H1 (cell line): Measurements from ENCODE around the gene CHRM4. TPM values are rescaled to one million over a fixed set of nuclear protein-coding genes. Genes with fewer than 3 reads are reported as not detected.

Experiments used
- CTCF ChIA-PET: fragments of 300-600 bp; sonication (Branson Sonifier 250); formaldehyde crosslinking; loops from one replicate; lab custom pipeline; 2021; ENCODE audit not compliant: partially characterized antibody; lab: Charles Lee
- POLR2A ChIA-PET: fragments of 300-600 bp; sonication (Branson Sonifier 250); formaldehyde crosslinking; loops from one replicate; lab custom pipeline; 2021; ENCODE audit warnings: inconsistent platforms; ENCODE audit not compliant: partially characterized antibody; lab: Charles Lee
- DNase-seq, 2 experiments: peaks; one replicate each; pipeline versions ENCODE4 v3.0.0 to v3.0.0-alpha.2; 2010 to 2022; ENCODE audit warnings: low spot score in 2 of 2, low read depth in 1 of 2, mixed read lengths in 1 of 2
- FAIRE-seq: peaks from 2 replicates; lab custom pipeline; 2011; peaks lifted over from hg19 to GRCh38; lab: Jason Lieb, UNC
- H2AFZ ChIP-seq: 2 replicates; pipeline ENCODE4 v1.8.1; 2012; ENCODE audit warnings: low read length, inconsistent platforms
- H2AK5ac ChIP-seq: 2 replicates; pipeline ENCODE4 v1.6.1; 2013; ENCODE audit warnings: low read depth, low read length
- H2BK120ac ChIP-seq: replicated peaks from 2 replicates; pipeline ENCODE3; 2013; ENCODE audit warnings: low read depth, low read length, inconsistent platforms
- H2BK12ac ChIP-seq: 2 replicates; pipeline ENCODE4 v1.6.1; 2013; ENCODE audit warnings: low read depth, low read length
- H2BK15ac ChIP-seq: 2 replicates; pipeline ENCODE4 v1.6.1; 2013; ENCODE audit warnings: low read length
- H2BK20ac ChIP-seq: 2 replicates; pipeline ENCODE4 v1.6.1; 2013; ENCODE audit warnings: low read length
- H2BK5ac ChIP-seq: 2 replicates; pipeline ENCODE4 v1.6.1; 2013; ENCODE audit warnings: low read depth, low read length
- H3K14ac ChIP-seq: 2 replicates; pipeline ENCODE4 v1.6.1; 2013; ENCODE audit warnings: inconsistent platforms; ENCODE audit not compliant: insufficient read length
- H3K18ac ChIP-seq: 2 replicates; pipeline ENCODE4 v1.6.1; 2013; ENCODE audit warnings: low read length; ENCODE audit errors: extremely low read depth
- H3K23ac ChIP-seq: 2 replicates; pipeline ENCODE4 v1.6.1; 2013; ENCODE audit warnings: inconsistent platforms; ENCODE audit not compliant: insufficient read length
- H3K23me2 ChIP-seq: 2 replicates; pipeline ENCODE4 v1.6.1; 2013; ENCODE audit warnings: low read depth, low read length
- H3K27ac ChIP-seq: 2 replicates; pipeline ENCODE4 v1.6.1; 2011; ENCODE audit warnings: low read depth, low read length, inconsistent platforms
- H3K27me3 ChIP-seq, 4 experiments: replicated peaks in 1 of 4; 1 replicate in 1 of 4; 2 replicates in 3 of 4; pipeline versions ENCODE4 v1.6.1 to v1.8.1; 2011 to 2013; ENCODE audit warnings: low read length in 3 of 4, mild to moderate bottlenecking in 3 of 4, inconsistent platforms in 2 of 4, mixed read lengths in 2 of 4, moderate library complexity in 1 of 4; ENCODE audit not compliant: control insufficient read depth in 3 of 4, insufficient read depth in 3 of 4; ENCODE audit errors: extremely low read depth in 1 of 4
- H3K36me3 ChIP-seq, 4 experiments: 2 replicates each; pipeline versions ENCODE4 v1.6.1 to v1.8.1; 2011 to 2013; ENCODE audit warnings: mild to moderate bottlenecking in 4 of 4, low read length in 3 of 4, moderate library complexity in 2 of 4, control low read depth in 1 of 4, inconsistent platforms in 1 of 4; ENCODE audit not compliant: insufficient read depth in 4 of 4, control insufficient read depth in 2 of 4
- H3K4ac ChIP-seq: replicated peaks from 2 replicates; pipeline ENCODE3; 2013; ENCODE audit warnings: low read length, low read depth, mixed read lengths, inconsistent platforms; ENCODE audit not compliant: insufficient read length
- H3K4me1 ChIP-seq, 4 experiments: replicated peaks in 1 of 4; 1 replicate in 1 of 4; 2 replicates in 3 of 4; pipeline versions ENCODE4 v1.6.1 to v1.8.1; 2011 to 2013; ENCODE audit warnings: low read length in 3 of 4, inconsistent platforms in 2 of 4, mixed read lengths in 1 of 4; ENCODE audit not compliant: insufficient read depth in 4 of 4, control insufficient read depth in 3 of 4
- H3K4me2 ChIP-seq, 2 experiments: 2 replicates each; pipeline versions ENCODE4 v1.6.1 to v1.8.1; 2011 to 2013; ENCODE audit warnings: low read depth in 2 of 2, low read length in 2 of 2, control low read depth in 1 of 2, inconsistent platforms in 1 of 2, mild to moderate bottlenecking in 1 of 2; ENCODE audit not compliant: insufficient read depth in 1 of 2
- H3K4me3 ChIP-seq, 4 experiments: fragments of 200-600, 300-600 bp in 1 of 4; sonication (generic), shearing (Covaris generic), sonication (Bioruptor Twin) in 1 of 4; 2 replicates each; pipeline versions ENCODE4 v1.5.1 to v1.8.1; 2011 to 2016; ENCODE audit warnings: low read length in 4 of 4, low read depth in 3 of 4, control low read depth in 2 of 4, inconsistent platforms in 2 of 4, mild to moderate bottlenecking in 2 of 4, mixed read lengths in 1 of 4, moderate library complexity in 1 of 4; ENCODE audit not compliant: insufficient read depth in 2 of 4; ENCODE audit errors: extremely low read depth in 1 of 4
- H3K56ac ChIP-seq: replicated peaks from 2 replicates; pipeline ENCODE3; 2013; ENCODE audit warnings: low read depth, mild to moderate bottlenecking, mixed read lengths, low read length, inconsistent platforms; ENCODE audit not compliant: insufficient read length
- H3K79me1 ChIP-seq: 2 replicates; pipeline ENCODE4 v1.6.1; 2013; ENCODE audit warnings: low read depth, low read length, control low read depth
- H3K79me2 ChIP-seq, 2 experiments: 2 replicates each; pipeline versions ENCODE4 v1.6.1 to v1.8.1; 2012 to 2013; ENCODE audit warnings: low read length in 2 of 2, mild to moderate bottlenecking in 2 of 2, inconsistent platforms in 1 of 2; ENCODE audit not compliant: insufficient read depth in 2 of 2, control insufficient read depth in 1 of 2
- H3K9ac ChIP-seq, 4 experiments: replicated peaks in 1 of 4; 1 replicate in 1 of 4; 2 replicates in 3 of 4; pipeline versions ENCODE4 v1.6.1 to v1.8.1; 2011 to 2013; ENCODE audit warnings: low read depth in 3 of 4, low read length in 3 of 4, control low read depth in 2 of 4, mild to moderate bottlenecking in 2 of 4, moderate library complexity in 2 of 4, inconsistent platforms in 1 of 4; ENCODE audit errors: extremely low read depth in 1 of 4
- H3K9me3 ChIP-seq, 2 experiments: 2 replicates each; pipeline versions ENCODE4 v1.6.1 to v1.8.1; 2012 to 2013; ENCODE audit warnings: mild to moderate bottlenecking in 2 of 2, moderate library complexity in 2 of 2, control low read depth in 1 of 2, inconsistent platforms in 1 of 2, low read depth in 1 of 2, low read length in 1 of 2, mixed read lengths in 1 of 2; ENCODE audit not compliant: insufficient read depth in 2 of 2
- H4K20me1 ChIP-seq, 2 experiments: replicated peaks in 1 of 2; 2 replicates each; pipeline versions ENCODE3 to v1.8.1; 2011 to 2013; ENCODE audit warnings: inconsistent platforms in 2 of 2, low read length in 2 of 2, mild to moderate bottlenecking in 1 of 2; ENCODE audit not compliant: insufficient read depth in 2 of 2, control insufficient read depth in 1 of 2
- H4K5ac ChIP-seq: 2 replicates; pipeline ENCODE4 v1.6.1; 2013; ENCODE audit warnings: low read length, low read depth, mixed read lengths, inconsistent platforms; ENCODE audit not compliant: insufficient read length
- H4K8ac ChIP-seq: 2 replicates; pipeline ENCODE4 v1.8.0; 2013; ENCODE audit warnings: mild to moderate bottlenecking, moderate library complexity, low read length, inconsistent platforms; ENCODE audit not compliant: insufficient read depth; ENCODE audit errors: extremely low read depth
- H4K91ac ChIP-seq: replicated peaks from 2 replicates; pipeline ENCODE3; 2013; ENCODE audit warnings: low read length, mixed read lengths, inconsistent platforms; ENCODE audit not compliant: insufficient read length
- CTBP2 ChIP-seq: IDR thresholded peaks from 2 replicates; pipeline ENCODE4 v1.7.0; 2011; ENCODE audit warnings: borderline replicate concordance, mild to moderate bottlenecking, moderate library complexity, mixed read lengths, low read length; ENCODE audit not compliant: insufficient read depth, insufficient read length
- HDAC2 ChIP-seq, 2 experiments: fragments of 300-600 bp in 1 of 2; sonication (generic) in 1 of 2; IDR thresholded peaks; 2 replicates each; pipeline ENCODE4 v1.6.1; 2011 to 2012; ENCODE audit warnings: low read depth in 2 of 2, low read length in 2 of 2, mild to moderate bottlenecking in 2 of 2, moderate library complexity in 2 of 2, borderline replicate concordance in 1 of 2, inconsistent platforms in 1 of 2
- KDM4A ChIP-seq: IDR thresholded peaks from one replicate; pipeline ENCODE4 v1.7.1; 2012; ENCODE audit warnings: low read depth, mild to moderate bottlenecking, moderate library complexity, low read length, inconsistent platforms; ENCODE audit not compliant: severe bottlenecking
- NRF1 ChIP-seq: IDR thresholded peaks from 2 replicates; pipeline ENCODE4 v1.6.1; 2011; ENCODE audit warnings: mild to moderate bottlenecking, low read depth, low read length, improper control_type of control experiment
- POLR2AphosphoS5 ChIP-seq: IDR thresholded peaks from 2 replicates; pipeline ENCODE4 v1.6.1; 2011; ENCODE audit warnings: low read depth, low read length
- WGBS, 2 experiments: shearing (Covaris generic) in 1 of 2; methylation state at CpG; one replicate each; pipeline versions ENCODE4 v1.1.6 to v1.1.7; 2013 to 2015; ENCODE audit warnings: low lambda C conversion rate in 2 of 2, mixed read lengths in 2 of 2, inconsistent platforms in 1 of 2, low coverage in 1 of 2, missing lambda C conversion rate in 1 of 2; ENCODE audit not compliant: insufficient replicate concordance in 2 of 2, insufficient coverage in 1 of 2, insufficient read length in 1 of 2; ENCODE audit errors: extremely low coverage in 1 of 2, missing lambda C conversion rate in 1 of 2; 5-methylcytosine and 5-hydroxymethylcytosine counted together
- polyA plus RNA-seq, 7 experiments: library from polyadenylated mRNA; depleted of rRNA in 3 of 7; stranded (reverse) in 5 of 7; unstranded in 2 of 7; fragments of >200 nt in 5 of 7; fragments of 200-250 nt in 2 of 7; gene quantifications; 1 replicate in 5 of 7; 2 replicates in 1 of 7; 4 replicates in 1 of 7; pipeline versions ENCODE4 v1.2.1 to v1.2.3, GENCODE V29; 2011 to 2013; ENCODE audit warnings: missing spikeins in 2 of 7, mixed read lengths in 2 of 7
- total RNA-seq: library from RNA; stranded (reverse); fragmentation: NEBNext Ultra II Directional; extraction: Animal tissue kit (Norgen Biotek cat#: 25700); gene quantifications from 2 replicates; pipeline ENCODE4 v1.2.1, GENCODE V29; 2021

CHRM4 gene
- total and polyA plus RNA-seq, 2 of the 8 experiments (the other 6 are each of a cell fraction or from before 2014, with no cell fraction given), result 1.1 to 1.3 TPM

- Histone ChIP-seq H3K27me3 (no peaks in the 10 kb centered on the region), H3K9ac (no peak overlapping the region), H3K56ac (no peak overlapping the region), H2AFZ (no peak overlapping the region), H3K79me2 (no peaks in the 10 kb centered on the region), H3K27ac (no peak overlapping the region), H2BK12ac (no peak overlapping the region), H4K8ac (no peak overlapping the region), H2AK5ac (no peak overlapping the region), H3K79me1 (no peaks in the 10 kb centered on the region), H4K91ac (no peak overlapping the region), H2BK120ac (no peak overlapping the region), H2BK5ac (no peak overlapping the region), H3K4ac (no peak overlapping the region), H3K36me3 (peaks cover 0 to 6% (median 1%) of the 10 kb centered on the region in 4 experiments; a peak in 3 of 8 replicates), H3K23me2 (no peaks in the 10 kb centered on the region), H3K4me2 (no peak overlapping the region), H3K14ac (no peak overlapping the region), H3K18ac (no peak overlapping the region), H3K23ac (no peak overlapping the region), H2BK15ac (no peak overlapping the region), H4K5ac (no peak overlapping the region), H3K4me1 (0 out of 7 replicates have a peak, but pooled peaks cover 0 to 2% (median 0%) of the 10 kb centered on the region in 4 experiments), H4K20me1 (peaks cover 0 to 5% of the 10 kb centered on the region in 2 experiments), H3K4me3 (no peak overlapping the region), H2BK20ac (no peak overlapping the region), H3K9me3 (no peaks in the 10 kb centered on the region)
- ChIA-PET CTCF (interaction anchor here (1.0 to 2.4 kb wide), 3 partner anchors 9 to 99 kb away, joined by 3 to 9 read pairs (median 3); no protein-coding TSS in a partner anchor), POLR2A (no interaction called here)
- no peak for DNase-seq
- 79% methylated on average over 1 of the region's 1 CpG; no CpG with 5 or more reads in 1 of the 2 experiments for WGBS, 2 experiments
- no peak for FAIRE-seq
- no peak for TF ChIP-seq CTBP2
- TF ChIP-seq NRF1, result no peak
- no peak for TF ChIP-seq POLR2AphosphoS5
- no peak for TF ChIP-seq HDAC2 (IDR thresholded peaks at IDR 0.05; ENCODE audit: borderline replicate concordance in 1 of 2, low read depth in 2 of 2, low read length in 2 of 2)
- no peak for TF ChIP-seq KDM4A
Measured at GRCh38 chr11:46420513-46420912, 28.9 kb upstream of the CHRM4 start.
